Measurements from ENCODE around the gene NR3C1. TPM values are rescaled to one million over a fixed set of nuclear protein-coding genes. Genes with fewer than 3 reads are reported as not detected.

The NR3C1 gene
- polyA plus RNA-seq, 1 donor from 2014 or later, result 2.3 TPM

DNA sequence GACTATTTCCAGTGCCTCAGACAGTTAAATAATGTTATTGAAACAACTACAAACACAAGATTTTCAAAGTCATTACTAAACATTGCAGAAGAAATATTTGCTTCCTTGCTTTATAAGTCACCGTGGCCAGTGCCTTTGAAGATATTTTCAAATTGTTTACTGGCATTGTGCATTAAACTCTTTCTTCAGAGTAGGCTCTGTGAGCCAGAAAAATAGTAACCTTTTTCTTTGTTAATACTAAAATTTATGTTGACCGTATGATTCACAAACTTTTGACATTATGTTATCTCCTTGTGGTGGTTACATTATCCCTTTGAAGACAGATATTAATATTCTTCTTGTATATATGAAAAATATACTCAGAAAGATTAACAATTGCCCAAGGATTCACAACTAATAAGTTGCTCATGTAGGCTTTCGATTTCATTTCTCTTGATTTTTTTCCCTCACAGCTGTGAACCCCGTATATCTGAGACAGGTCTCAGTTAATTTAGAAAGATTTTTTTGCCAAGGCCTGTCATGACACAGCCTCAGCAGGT is 140.1 kb downstream of the NR3C1 start:
- no peak overlapping the region for H2AFZ ChIP-seq (ENCODE audit: low read depth, low read length)
- H3K4me2 ChIP-seq (ENCODE audit: low read length), result no peak overlapping the region
- no peaks in the 10 kb centered on the region for H3K36me3 ChIP-seq (ENCODE audit: insufficient read depth, low read length)
- H3K9ac ChIP-seq (ENCODE audit: low read length), result no peak overlapping the region
- no peaks in the 10 kb centered on the region for H4K20me1 ChIP-seq (ENCODE audit: insufficient read depth)
- no peak overlapping the region for H3K4me3 ChIP-seq (ENCODE audit: low read length)
- H3F3A ChIP-seq (ENCODE audit: insufficient read depth, low read length, poor library complexity, severe bottlenecking), result no peaks in the 10 kb centered on the region
- no peak for TF ChIP-seq EZH2 (IDR thresholded peaks at IDR 0.05; ENCODE audit: borderline replicate concordance, insufficient read depth, low read length, poor library complexity, severe bottlenecking)
- H3K27me3 ChIP-seq (ENCODE audit: insufficient read depth, low read depth, low read length), result no peaks in the 10 kb centered on the region
- H3K9me2 ChIP-seq (ENCODE audit: insufficient read depth, low read length), result no peaks in the 10 kb centered on the region
- no peaks in the 10 kb centered on the region for H3K9me3 ChIP-seq (ENCODE audit: low read length)
- no peak overlapping the region for H3K27ac ChIP-seq (ENCODE audit: low read length)
- H3K79me2 ChIP-seq (replicated peaks; ENCODE audit: insufficient read depth, low read length), result no peaks in the 10 kb centered on the region

DNA sequence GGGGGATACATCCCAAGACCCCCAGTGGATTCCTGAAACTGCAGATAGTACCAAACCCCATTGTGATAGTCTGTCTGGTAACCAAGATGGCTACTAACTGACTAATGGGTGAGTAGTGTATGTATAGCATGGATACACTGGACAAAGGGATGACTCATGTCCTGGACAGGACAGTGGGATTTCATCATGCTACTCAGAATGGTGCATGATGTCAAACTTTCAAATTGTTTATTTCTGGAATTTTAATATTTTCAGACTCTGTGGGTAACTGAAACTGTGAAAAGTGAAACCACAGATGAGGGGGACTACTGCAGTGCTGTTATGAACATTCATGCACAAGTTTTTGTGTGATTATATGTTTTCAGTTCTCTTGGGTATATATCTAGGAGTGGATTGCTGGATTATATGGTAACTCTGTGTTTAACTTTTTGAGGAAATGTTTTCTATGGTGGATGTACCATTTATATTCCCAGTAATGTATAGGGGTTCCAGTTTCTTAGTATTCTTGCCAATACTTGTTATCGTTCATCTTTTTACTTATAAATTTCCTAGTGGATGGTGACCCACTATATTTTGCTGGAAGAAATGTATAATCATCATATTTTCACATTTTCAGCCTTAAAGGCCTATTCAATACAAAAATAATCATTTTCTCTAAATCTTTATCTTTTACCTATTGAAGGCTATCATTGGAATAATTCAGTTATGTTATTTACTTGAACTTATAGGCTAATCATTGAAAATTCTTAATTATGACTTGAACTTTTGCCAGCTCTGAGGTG is 140.9 kb downstream of the NR3C1 start:
- TF ChIP-seq MXI1 (conservative IDR thresholded peaks at IDR 0.05; ENCODE audit: poor library complexity, severe bottlenecking) (no peak), SMC3 (conservative IDR thresholded peaks at IDR 0.05; ENCODE audit: poor library complexity) (no peak), EZH2 (IDR thresholded peaks at IDR 0.05; ENCODE audit: borderline replicate concordance, insufficient read depth, low read length, poor library complexity, severe bottlenecking) (no peak), TAF1 (IDR thresholded peaks at IDR 0.05; ENCODE audit: low read depth) (no peak), RAD21 (conservative IDR thresholded peaks at IDR 0.05) (no peak), EP300 (conservative IDR thresholded peaks at IDR 0.05; ENCODE audit: poor library complexity, severe bottlenecking) (no peak), POLR2AphosphoS5 (IDR thresholded peaks at IDR 0.05) (no peak)
- TF ChIP-seq, protein P1, sequence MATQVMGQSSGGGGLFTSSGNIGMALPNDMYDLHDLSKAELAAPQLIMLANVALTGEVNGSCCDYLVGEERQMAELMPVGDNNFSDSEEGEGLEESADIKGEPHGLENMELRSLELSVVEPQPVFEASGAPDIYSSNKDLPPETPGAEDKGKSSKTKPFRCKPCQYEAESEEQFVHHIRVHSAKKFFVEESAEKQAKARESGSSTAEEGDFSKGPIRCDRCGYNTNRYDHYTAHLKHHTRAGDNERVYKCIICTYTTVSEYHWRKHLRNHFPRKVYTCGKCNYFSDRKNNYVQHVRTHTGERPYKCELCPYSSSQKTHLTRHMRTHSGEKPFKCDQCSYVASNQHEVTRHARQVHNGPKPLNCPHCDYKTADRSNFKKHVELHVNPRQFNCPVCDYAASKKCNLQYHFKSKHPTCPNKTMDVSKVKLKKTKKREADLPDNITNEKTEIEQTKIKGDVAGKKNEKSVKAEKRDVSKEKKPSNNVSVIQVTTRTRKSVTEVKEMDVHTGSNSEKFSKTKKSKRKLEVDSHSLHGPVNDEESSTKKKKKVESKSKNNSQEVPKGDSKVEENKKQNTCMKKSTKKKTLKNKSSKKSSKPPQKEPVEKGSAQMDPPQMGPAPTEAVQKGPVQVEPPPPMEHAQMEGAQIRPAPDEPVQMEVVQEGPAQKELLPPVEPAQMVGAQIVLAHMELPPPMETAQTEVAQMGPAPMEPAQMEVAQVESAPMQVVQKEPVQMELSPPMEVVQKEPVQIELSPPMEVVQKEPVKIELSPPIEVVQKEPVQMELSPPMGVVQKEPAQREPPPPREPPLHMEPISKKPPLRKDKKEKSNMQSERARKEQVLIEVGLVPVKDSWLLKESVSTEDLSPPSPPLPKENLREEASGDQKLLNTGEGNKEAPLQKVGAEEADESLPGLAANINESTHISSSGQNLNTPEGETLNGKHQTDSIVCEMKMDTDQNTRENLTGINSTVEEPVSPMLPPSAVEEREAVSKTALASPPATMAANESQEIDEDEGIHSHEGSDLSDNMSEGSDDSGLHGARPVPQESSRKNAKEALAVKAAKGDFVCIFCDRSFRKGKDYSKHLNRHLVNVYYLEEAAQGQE (IDR thresholded peaks at IDR 0.05; ENCODE audit: borderline replicate concordance), result no peak
- TF ChIP-seq, protein P2, sequence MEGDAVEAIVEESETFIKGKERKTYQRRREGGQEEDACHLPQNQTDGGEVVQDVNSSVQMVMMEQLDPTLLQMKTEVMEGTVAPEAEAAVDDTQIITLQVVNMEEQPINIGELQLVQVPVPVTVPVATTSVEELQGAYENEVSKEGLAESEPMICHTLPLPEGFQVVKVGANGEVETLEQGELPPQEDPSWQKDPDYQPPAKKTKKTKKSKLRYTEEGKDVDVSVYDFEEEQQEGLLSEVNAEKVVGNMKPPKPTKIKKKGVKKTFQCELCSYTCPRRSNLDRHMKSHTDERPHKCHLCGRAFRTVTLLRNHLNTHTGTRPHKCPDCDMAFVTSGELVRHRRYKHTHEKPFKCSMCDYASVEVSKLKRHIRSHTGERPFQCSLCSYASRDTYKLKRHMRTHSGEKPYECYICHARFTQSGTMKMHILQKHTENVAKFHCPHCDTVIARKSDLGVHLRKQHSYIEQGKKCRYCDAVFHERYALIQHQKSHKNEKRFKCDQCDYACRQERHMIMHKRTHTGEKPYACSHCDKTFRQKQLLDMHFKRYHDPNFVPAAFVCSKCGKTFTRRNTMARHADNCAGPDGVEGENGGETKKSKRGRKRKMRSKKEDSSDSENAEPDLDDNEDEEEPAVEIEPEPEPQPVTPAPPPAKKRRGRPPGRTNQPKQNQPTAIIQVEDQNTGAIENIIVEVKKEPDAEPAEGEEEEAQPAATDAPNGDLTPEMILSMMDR (IDR thresholded peaks at IDR 0.05; ENCODE audit: poor library complexity, severe bottlenecking), result no peak
- Histone ChIP-seq H3K4me3 (ENCODE audit: low read length) (no peak overlapping the region), H4K20me1 (ENCODE audit: insufficient read depth) (no peaks in the 10 kb centered on the region), H3K27me3 (ENCODE audit: insufficient read depth, low read depth, low read length) (no peaks in the 10 kb centered on the region), H3K4me2 (ENCODE audit: low read length) (no peak overlapping the region), H3F3A (ENCODE audit: insufficient read depth, low read length, poor library complexity, severe bottlenecking) (no peaks in the 10 kb centered on the region), H3K9ac (ENCODE audit: low read length) (no peak overlapping the region), H2AFZ (ENCODE audit: low read depth, low read length) (no peak overlapping the region), H3K9me3 (ENCODE audit: low read length) (no peaks in the 10 kb centered on the region), H3K36me3 (ENCODE audit: insufficient read depth, low read length) (no peaks in the 10 kb centered on the region), H3K27ac (ENCODE audit: low read length) (no peak overlapping the region), H3K9me2 (ENCODE audit: insufficient read depth, low read length) (no peaks in the 10 kb centered on the region), H3K79me2 (replicated peaks; ENCODE audit: insufficient read depth, low read length) (no peaks in the 10 kb centered on the region)

All from neural cell (in vitro differentiated cells).